Lung (tissue), 12 donors: ENCODE results near the gene AKT1. TPM values are rescaled to one million over a fixed set of nuclear protein-coding genes. Genes with fewer than 3 reads are reported as not detected.
A peak's percentile ranks its signal among the peaks of the same experiment; 100 is the strongest.

Experiments
- ATAC-seq: fragments of 200-7000 bp; cut with Tn5 transposase; one replicate; pipeline ENCODE4 v1.9.1; 2020; ENCODE audit warnings: moderate number of reproducible peaks; ENCODE audit not compliant: insufficient read depth, low FRiP score
- DNase-seq, 3 donors: peaks; one replicate each; pipeline ENCODE4 v3.0.0-alpha.2; 2013 to 2017
- H3K27ac ChIP-seq, 2 donors: one replicate each; pipeline ENCODE4 v1.5.1; 2013; ENCODE audit warnings: mild to moderate bottlenecking in 2 of 2, moderate library complexity in 2 of 2, control low read depth in 1 of 2, inconsistent platforms in 1 of 2, low read depth in 1 of 2, low read length in 1 of 2
- H3K27me3 ChIP-seq, 3 donors: one replicate each; pipeline ENCODE4 v1.5.1; 2013; ENCODE audit warnings: low read length in 2 of 3; ENCODE audit not compliant: control insufficient read depth in 3 of 3, insufficient read depth in 3 of 3
- H3K36me3 ChIP-seq, 4 donors: one replicate each; pipeline ENCODE4 v1.5.1; 2013; ENCODE audit warnings: low read length in 4 of 4, mild to moderate bottlenecking in 1 of 4, moderate library complexity in 1 of 4; ENCODE audit not compliant: control insufficient read depth in 4 of 4, insufficient read depth in 4 of 4
- H3K4me1 ChIP-seq, 5 donors: one replicate each; pipeline ENCODE4 v1.5.1; 2013; ENCODE audit warnings: low read length in 5 of 5, mild to moderate bottlenecking in 2 of 5, moderate library complexity in 1 of 5; ENCODE audit not compliant: control insufficient read depth in 5 of 5, insufficient read depth in 5 of 5
- H3K4me3 ChIP-seq: one replicate; pipeline ENCODE4 v1.5.1; 2013; ENCODE audit warnings: mild to moderate bottlenecking, control low read depth, moderate library complexity
- H3K9ac ChIP-seq, 2 donors: one replicate each; pipeline ENCODE4 v1.5.1; 2013; ENCODE audit warnings: low read length in 2 of 2, control low read depth in 1 of 2; ENCODE audit not compliant: insufficient read depth in 1 of 2
- H3K9me3 ChIP-seq, 4 donors: one replicate each; pipeline ENCODE4 v1.5.1; 2013; ENCODE audit warnings: low read length in 3 of 4, mild to moderate bottlenecking in 1 of 4, moderate library complexity in 1 of 4; ENCODE audit not compliant: control insufficient read depth in 4 of 4, insufficient read depth in 3 of 4
- WGBS, 2 donors: extraction: QIAGEN DNeasy Blood & Tissue Kit; methylation state at CpG; one replicate each; pipeline ENCODE4 v1.1.7; 2013; 5-methylcytosine and 5-hydroxymethylcytosine counted together
- polyA plus RNA-seq, 2 donors: library from polyadenylated mRNA; stranded (reverse); fragments of 200-250 nt; gene quantifications; one replicate each; pipeline ENCODE4 v1.2.1, GENCODE V29; 2013
- total RNA-seq, 2 donors: library from RNA; depleted of rRNA in 1 of 2; stranded (reverse); fragments of >200 nt in 1 of 2; gene quantifications; one replicate each; pipeline ENCODE4 v1.2.1, GENCODE V29; 2014 to 2021
- TF ChIP-seq, protein P1 (sequence below): IDR thresholded peaks from 2 replicates; pipeline ENCODE4 v1.5.1; 2012; ENCODE audit warnings: mild to moderate bottlenecking; ENCODE audit errors: control extremely low read depth, extremely low read depth
- donor health status: control.
- donor health status: control.
- donor health status: Bipolar disorder and iron deficiency.
- donor health status: healthy.
- donor health status: DM: yes; HTN: yes; CAD: no.

AKT1 gene
- total and polyA plus RNA-seq, 4 donors: 142 to 224 (median 160) TPM

DNA sequence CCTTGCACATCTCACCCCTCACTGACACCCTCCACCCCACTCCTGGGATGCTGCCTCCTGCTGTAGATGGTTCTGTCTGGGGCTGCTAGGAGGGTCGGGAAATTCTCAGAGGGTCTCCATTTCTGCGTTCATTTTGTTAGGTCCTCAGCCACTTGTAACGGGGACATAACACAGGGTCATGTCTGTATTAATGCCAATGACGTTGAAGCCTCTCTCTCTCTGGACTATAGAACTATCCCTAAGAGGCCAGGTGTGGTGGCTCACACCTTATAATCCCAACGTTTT lies 28.0 kb downstream of the AKT1 start:
- WGBS, 2 donors: 79 to 87% methylated on average over 5 of the region's 5 CpGs
- no peak for ATAC-seq

DNA sequence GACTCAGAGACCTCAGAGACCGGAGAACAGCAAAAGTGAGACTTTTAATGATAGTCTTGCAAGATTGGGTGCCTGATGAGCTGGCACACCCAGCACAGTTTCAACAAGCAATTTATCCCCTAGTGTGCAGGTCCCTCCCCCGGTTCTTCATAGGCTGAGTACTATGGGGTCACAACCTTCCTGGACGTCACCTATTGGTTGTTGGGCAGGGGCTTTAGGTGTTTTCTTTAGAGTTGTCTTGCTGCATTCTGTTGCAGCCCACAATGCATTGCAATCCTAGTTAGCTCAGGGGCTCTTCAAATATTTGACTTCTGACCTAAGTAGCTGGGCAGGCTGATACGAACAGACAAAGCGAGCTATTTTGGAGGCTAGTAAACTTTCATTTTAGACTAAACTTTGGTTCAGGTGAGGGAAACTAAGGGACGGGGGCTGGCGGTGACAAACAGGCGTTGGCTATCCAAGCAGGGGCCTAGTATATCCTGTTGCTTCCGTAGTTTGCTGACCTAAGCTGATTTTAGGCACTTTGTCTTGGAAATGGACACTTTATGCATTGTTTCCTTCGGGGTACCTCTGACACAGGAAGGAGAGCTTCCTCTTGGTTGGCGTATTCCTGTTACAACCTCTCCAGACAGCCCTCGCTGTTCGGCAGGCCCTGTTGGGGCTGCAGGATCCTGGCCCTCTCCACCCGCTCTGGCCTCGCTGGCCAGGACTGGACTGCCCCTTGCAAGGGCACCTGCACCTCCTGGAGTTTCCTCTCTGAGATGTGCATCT lies 28.5 kb downstream of the AKT1 start:
- Histone ChIP-seq H3K36me3 (peaks cover 6 to 18% (median 13%) of the 10 kb centered on the region in 4 donors), H3K4me1 (peaks cover 0 to 6% (median 5%) of the 10 kb centered on the region in 5 donors), H3K27me3 (no peaks in the 10 kb centered on the region), H3K27ac (peak overlapping the region in 1 of 2 donors; percentile 38), H3K9ac (peak overlapping the region in 1 of 2 donors; percentile 32), H3K9me3 (peaks cover 0 to 5% (median 2%) of the 10 kb centered on the region in 4 donors), H3K4me3 (no peak overlapping the region)
- ATAC-seq: no peak
- DNase-seq: no peak
- 57 to 65% methylated on average over 15 of the region's 15 CpGs for WGBS, 2 donors
- TF ChIP-seq, protein P1, sequence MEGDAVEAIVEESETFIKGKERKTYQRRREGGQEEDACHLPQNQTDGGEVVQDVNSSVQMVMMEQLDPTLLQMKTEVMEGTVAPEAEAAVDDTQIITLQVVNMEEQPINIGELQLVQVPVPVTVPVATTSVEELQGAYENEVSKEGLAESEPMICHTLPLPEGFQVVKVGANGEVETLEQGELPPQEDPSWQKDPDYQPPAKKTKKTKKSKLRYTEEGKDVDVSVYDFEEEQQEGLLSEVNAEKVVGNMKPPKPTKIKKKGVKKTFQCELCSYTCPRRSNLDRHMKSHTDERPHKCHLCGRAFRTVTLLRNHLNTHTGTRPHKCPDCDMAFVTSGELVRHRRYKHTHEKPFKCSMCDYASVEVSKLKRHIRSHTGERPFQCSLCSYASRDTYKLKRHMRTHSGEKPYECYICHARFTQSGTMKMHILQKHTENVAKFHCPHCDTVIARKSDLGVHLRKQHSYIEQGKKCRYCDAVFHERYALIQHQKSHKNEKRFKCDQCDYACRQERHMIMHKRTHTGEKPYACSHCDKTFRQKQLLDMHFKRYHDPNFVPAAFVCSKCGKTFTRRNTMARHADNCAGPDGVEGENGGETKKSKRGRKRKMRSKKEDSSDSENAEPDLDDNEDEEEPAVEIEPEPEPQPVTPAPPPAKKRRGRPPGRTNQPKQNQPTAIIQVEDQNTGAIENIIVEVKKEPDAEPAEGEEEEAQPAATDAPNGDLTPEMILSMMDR: no peak

More for the DNA sequence above, 28.0 kb downstream of the AKT1 start:
- H3K9ac ChIP-seq: no peak overlapping the region
- TF ChIP-seq, protein P1: no peak
- H3K4me1 ChIP-seq: peaks cover 0 to 6% (median 5%) of the 10 kb centered on the region in 5 donors
- H3K36me3 ChIP-seq: peaks cover 6 to 23% (median 15%) of the 10 kb centered on the region in 4 donors
- DNase-seq: no peak
- H3K9me3 ChIP-seq: peaks cover 0 to 7% (median 3%) of the 10 kb centered on the region in 4 donors
- H3K4me3 ChIP-seq: no peak overlapping the region
- peak overlapping the region in 1 of 2 donors; percentile 38 for H3K27ac ChIP-seq
- H3K27me3 ChIP-seq: no peaks in the 10 kb centered on the region

GRCh38 chr14:104766256-104766862 lies 29.2 kb downstream of the AKT1 start:
- no peak for ATAC-seq
- H3K4me3 ChIP-seq: no peak overlapping the region
- no peak for DNase-seq
- H3K9me3 ChIP-seq: peaks cover 0 to 5% (median under 1%) of the 10 kb centered on the region in 4 donors
- peak overlapping the region in 1 of 2 donors; percentile 32 for H3K9ac ChIP-seq
- peaks cover 0 to 6% (median 5%) of the 10 kb centered on the region in 5 donors for H3K4me1 ChIP-seq
- TF ChIP-seq, protein P1: no peak
- peaks cover 5 to 12% (median 8%) of the 10 kb centered on the region in 4 donors for H3K36me3 ChIP-seq
- 96 to 98% methylated on average over 4 of the region's 4 CpGs for WGBS, 2 donors
- H3K27ac ChIP-seq: no peak overlapping the region
- H3K27me3 ChIP-seq: no peaks in the 10 kb centered on the region
